Endothelial cell of umbilical vein (primary cell): ENCODE measurements around the gene ADCY2. TPM values are rescaled to one million over a fixed set of nuclear protein-coding genes. Genes with fewer than 3 reads are reported as not detected.

Source experiments
- BruUV-seq: library from RNA; stranded (reverse); fragments of 400-500 nt; replicated peaks from 2 replicates; lab custom pipeline; 2021; lab: Mats Ljungman, UMichigan
- CTCF ChIA-PET: fragments of 300-600, 350-600 bp; sonication (Branson Sonifier 250); formaldehyde crosslinking; loops from one replicate; lab custom pipeline; 2021; ENCODE audit warnings: antibody characterized with exemption, inconsistent platforms; lab: Charles Lee
- POLR2A ChIA-PET: fragments of 300-600, 350-600 bp; sonication (Branson Sonifier 250); formaldehyde crosslinking; loops from one replicate; lab custom pipeline; 2021; ENCODE audit warnings: antibody characterized with exemption, inconsistent platforms; lab: Charles Lee
- DNase-seq: peaks from one replicate; pipeline ENCODE4 v3.0.0-alpha.2; 2011; ENCODE audit warnings: low read depth, low spot score
- FAIRE-seq: peaks from 2 replicates; lab custom pipeline; 2011; peaks lifted over from hg19 to GRCh38; lab: Jason Lieb, UNC
- H2AFZ ChIP-seq: 2 replicates; pipeline ENCODE4 v1.6.0; 2012; ENCODE audit warnings: low read depth, low read length, control low read depth, inconsistent platforms
- H3K27ac ChIP-seq: 2 replicates; pipeline ENCODE4 v1.5.1; 2011; ENCODE audit warnings: low read depth, mild to moderate bottlenecking, control low read depth, low read length, moderate library complexity; ENCODE audit not compliant: insufficient read depth
- H3K27me3 ChIP-seq, 2 experiments: 2 replicates each; pipeline versions ENCODE4 v1.6.0 to v1.6.1; 2011; ENCODE audit warnings: low read length in 2 of 2, mixed read lengths in 1 of 2; ENCODE audit not compliant: control insufficient read depth in 2 of 2, insufficient read depth in 2 of 2
- H3K36me3 ChIP-seq, 2 experiments: 2 replicates in 1 of 2; 3 replicates in 1 of 2; pipeline ENCODE4 v1.5.1; 2011; ENCODE audit warnings: low read length in 2 of 2, mild to moderate bottlenecking in 1 of 2, moderate library complexity in 1 of 2; ENCODE audit not compliant: control insufficient read depth in 2 of 2, insufficient read depth in 2 of 2; ENCODE audit errors: extremely low read depth in 1 of 2
- H3K4me1 ChIP-seq: 3 replicates; pipeline ENCODE4 v1.5.1; 2011; ENCODE audit warnings: mild to moderate bottlenecking, low read length; ENCODE audit not compliant: control insufficient read depth, insufficient read depth; ENCODE audit errors: extremely low read depth
- H3K4me2 ChIP-seq: 2 replicates; pipeline ENCODE4 v1.6.1; 2011; ENCODE audit warnings: low read length, control low read depth, mixed read lengths; ENCODE audit not compliant: insufficient read depth
- H3K4me3 ChIP-seq, 3 experiments: fragments of 200-600 bp in 1 of 3; sonication (generic), shearing (Covaris generic) in 1 of 3; replicated peaks in 1 of 3; 2 replicates each; pipeline ENCODE4 v1.5.1; 2011 to 2016; ENCODE audit warnings: control low read depth in 3 of 3, low read length in 3 of 3, mild to moderate bottlenecking in 2 of 3, inconsistent platforms in 1 of 3, low read depth in 1 of 3, moderate library complexity in 1 of 3; ENCODE audit not compliant: insufficient read depth in 1 of 3
- H3K79me2 ChIP-seq: 2 replicates; pipeline ENCODE4 v1.6.0; 2012; ENCODE audit warnings: low read length, inconsistent platforms; ENCODE audit not compliant: control insufficient read depth, insufficient read depth
- H3K9ac ChIP-seq: replicated peaks from 2 replicates; pipeline ENCODE3; 2011; ENCODE audit warnings: low read length, control low read depth; ENCODE audit not compliant: insufficient read depth; ENCODE audit errors: extremely low read depth
- H3K9me1 ChIP-seq: replicated peaks from 3 replicates; pipeline ENCODE4 v1.6.0; 2011; ENCODE audit warnings: mild to moderate bottlenecking, low read length; ENCODE audit not compliant: control insufficient read depth, insufficient read depth; ENCODE audit errors: extremely low read depth
- H3K9me3 ChIP-seq: replicated peaks from 2 replicates; pipeline ENCODE4 v1.5.1; 2012; ENCODE audit warnings: low read length, inconsistent platforms; ENCODE audit not compliant: control insufficient read depth, insufficient read depth
- H4K20me1 ChIP-seq: replicated peaks from 2 replicates; pipeline ENCODE3; 2011; ENCODE audit warnings: mild to moderate bottlenecking, low read length; ENCODE audit not compliant: control insufficient read depth, insufficient read depth; ENCODE audit errors: extremely low read depth
- CTCF ChIP-seq, 2 donors: IDR thresholded peaks; 1 replicate in 1 of 2; 2 replicates in 1 of 2; pipeline ENCODE4 v1.5.1; 2011; ENCODE audit warnings: low read length in 2 of 2, mild to moderate bottlenecking in 2 of 2, moderate library complexity in 2 of 2, control low read depth in 1 of 2, inconsistent platforms in 1 of 2, low read depth in 1 of 2; ENCODE audit not compliant: insufficient read depth in 1 of 2; ENCODE audit errors: extremely low read depth in 1 of 2
- EZH2 ChIP-seq: IDR thresholded peaks from 2 replicates; pipeline ENCODE4 v1.6.1; 2012; ENCODE audit warnings: borderline replicate concordance, low read depth, mild to moderate bottlenecking, moderate library complexity, low read length, inconsistent platforms; ENCODE audit not compliant: severe bottlenecking
- FOS ChIP-seq: IDR thresholded peaks from 2 replicates; pipeline ENCODE4 v1.6.1; 2011; ENCODE audit warnings: mild to moderate bottlenecking, low read length, moderate library complexity, borderline replicate concordance; ENCODE audit not compliant: insufficient read depth
- GATA2 ChIP-seq: IDR thresholded peaks from 2 replicates; pipeline ENCODE4 v1.7.0; 2011; ENCODE audit warnings: low read depth, mild to moderate bottlenecking, moderate library complexity, mixed read lengths, low read length; ENCODE audit not compliant: insufficient read length, insufficient read depth
- POLR2A ChIP-seq: IDR thresholded peaks from 2 replicates; pipeline ENCODE4 v1.6.1; 2012; ENCODE audit warnings: low read depth, mild to moderate bottlenecking, control low read depth, low read length
- dilution Hi-C: fragments of 300-500 bp; cut with MboI; formaldehyde crosslinking; loops from one replicate; pipeline ENCODE4 v1.15.0; 2019; ENCODE audit warnings: low sequenced_read_pairs; ENCODE audit not compliant: extremely low pct_ligation_motif_present
- intact Hi-C: fragments of 100-400 bp; cut with micrococcal nuclease; formaldehyde crosslinking; loops from one replicate; pipeline ENCODE4 v1.10.0; 2022
- polyA plus RNA-seq, 4 experiments: library from polyadenylated mRNA; depleted of rRNA in 3 of 4; stranded (reverse) in 3 of 4; unstranded in 1 of 4; fragments of >200 nt; gene quantifications; 2 replicates each; pipeline versions ENCODE4 v1.2.1 to v1.2.3, GENCODE V29; 2011 to 2012; ENCODE audit warnings: missing spikeins in 1 of 4
- total RNA-seq: library from RNA; stranded (reverse); gene quantifications from 2 replicates; pipeline ENCODE4 v1.2.3, GENCODE V29; 2021
- TF ChIP-seq, protein P1 (sequence below): IDR thresholded peaks from 2 replicates; pipeline ENCODE4 v1.6.1; 2011; ENCODE audit not compliant: insufficient read depth, insufficient read length

ADCY2 gene
- total and polyA plus RNA-seq, 2 donors (not counting 3 experiments of a cell fraction or from before 2014, with no cell fraction given), result under 0.01 TPM; not detected in 1

DNA sequence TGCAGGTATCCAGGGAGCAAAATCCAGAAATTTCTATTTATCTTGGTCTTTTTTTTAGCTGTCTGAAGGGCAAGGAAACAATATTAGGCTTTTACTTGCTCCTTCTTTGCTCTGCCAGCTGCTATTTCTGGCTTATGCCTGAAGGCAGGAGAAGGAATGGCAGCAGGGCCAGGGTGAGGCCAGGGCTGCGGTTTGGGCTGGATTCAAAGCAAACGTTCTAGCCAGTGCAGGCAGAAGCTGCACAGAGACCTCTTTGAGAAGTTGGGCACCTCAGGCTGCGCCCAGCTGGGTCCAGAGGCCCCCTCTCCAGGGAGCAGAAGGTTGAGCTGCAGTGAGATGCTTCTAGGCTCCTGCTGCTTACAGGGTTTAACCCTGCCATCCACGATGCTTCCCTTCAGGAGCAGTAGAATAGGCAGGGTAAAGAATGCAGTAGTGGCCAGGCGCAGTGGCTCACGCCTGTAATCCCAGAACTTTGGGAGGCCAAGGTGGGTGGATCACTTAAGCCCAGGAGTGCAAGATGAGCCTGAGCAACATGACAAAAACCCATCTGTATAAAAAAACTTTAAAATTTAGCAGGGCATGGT lies 201.2 kb downstream of the ADCY2 start:
- H3K9me1 ChIP-seq, result no peaks in the 10 kb centered on the region
- no peaks in the 10 kb centered on the region for H3K4me1 ChIP-seq
- ChIA-PET POLR2A (no interaction called here), CTCF (no interaction called here)
- DNase-seq (no peak), FAIRE-seq (no peak)
- no peak overlapping the region for H3K4me3 ChIP-seq
- peaks cover 2% of the 10 kb centered on the region for H3K9me3 ChIP-seq
- no peak overlapping the region for H3K9ac ChIP-seq
- no TSS peak for BruUV-seq
- TF ChIP-seq GATA2 (no peak), CTCF (IDR thresholded peaks at IDR 0.05; ENCODE audit: extremely low read depth in 1 of 2, insufficient read depth in 1 of 2, low read depth in 1 of 2, low read length in 2 of 2) (no peak), EZH2 (no peak), FOS (no peak), POLR2A (no peak)
- TF ChIP-seq, protein P1, sequence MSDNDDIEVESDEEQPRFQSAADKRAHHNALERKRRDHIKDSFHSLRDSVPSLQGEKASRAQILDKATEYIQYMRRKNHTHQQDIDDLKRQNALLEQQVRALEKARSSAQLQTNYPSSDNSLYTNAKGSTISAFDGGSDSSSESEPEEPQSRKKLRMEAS, result no peak
- H3K27me3 ChIP-seq, result no peaks in the 10 kb centered on the region
- H3K4me2 ChIP-seq, result no peak overlapping the region
- H2AFZ ChIP-seq, result no peak overlapping the region
- dilution Hi-C loops (no loop called here), intact Hi-C loops (no loop called here)
- H3K36me3 ChIP-seq, result no peaks in the 10 kb centered on the region
- H4K20me1 ChIP-seq, result no peaks in the 10 kb centered on the region
- no peaks in the 10 kb centered on the region for H3K79me2 ChIP-seq
- no peak overlapping the region for H3K27ac ChIP-seq
